Neuronal stem cell (in vitro differentiated cells): ENCODE results near the gene TEX19.

Experiments
- DNase-seq: peaks from one replicate; pipeline ENCODE4 v3.0.0-alpha.2; 2013; ENCODE audit warnings: low spot score
- H2AFZ ChIP-seq: one replicate; pipeline ENCODE4 v1.6.1; 2013; ENCODE audit warnings: mild to moderate bottlenecking, low read length, inconsistent platforms
- H2AK5ac ChIP-seq: 2 replicates; pipeline ENCODE4 v1.6.1; 2013; ENCODE audit warnings: low read depth, mild to moderate bottlenecking, inconsistent platforms, low read length, moderate library complexity, mixed read lengths
- H2BK120ac ChIP-seq: 2 replicates; pipeline ENCODE4 v1.6.1; 2013; ENCODE audit warnings: low read depth, mild to moderate bottlenecking, inconsistent platforms, low read length, moderate library complexity, mixed read lengths
- H2BK12ac ChIP-seq: one replicate; pipeline ENCODE4 v1.6.1; 2013; ENCODE audit warnings: low read length, inconsistent platforms
- H2BK15ac ChIP-seq: 2 replicates; pipeline ENCODE4 v1.6.1; 2013; ENCODE audit warnings: mild to moderate bottlenecking, low read length, inconsistent platforms, mixed read lengths
- H2BK5ac ChIP-seq: one replicate; pipeline ENCODE4 v1.6.1; 2013; ENCODE audit warnings: inconsistent platforms, mild to moderate bottlenecking, low read length, moderate library complexity
- H3K14ac ChIP-seq: one replicate; pipeline ENCODE4 v1.6.1; 2013; ENCODE audit warnings: low read length, inconsistent platforms
- H3K18ac ChIP-seq: 2 replicates; pipeline ENCODE4 v1.6.1; 2013; ENCODE audit warnings: low read length, inconsistent platforms
- H3K23ac ChIP-seq: 2 replicates; pipeline ENCODE4 v1.6.1; 2013; ENCODE audit warnings: low read depth, mild to moderate bottlenecking, mixed read lengths, low read length, inconsistent platforms; ENCODE audit not compliant: poor library complexity
- H3K27ac ChIP-seq: replicated peaks from 3 replicates; pipeline ENCODE4 v1.5.1; 2013; ENCODE audit warnings: low read length, inconsistent platforms
- H3K27me3 ChIP-seq, 3 experiments: 2 replicates each; pipeline ENCODE4 v1.6.1; 2013; ENCODE audit warnings: low read length in 3 of 3, mild to moderate bottlenecking in 2 of 3, inconsistent platforms in 1 of 3, low read depth in 1 of 3, mixed read lengths in 1 of 3, moderate library complexity in 1 of 3; ENCODE audit not compliant: control insufficient read depth in 3 of 3, insufficient read depth in 3 of 3
- H3K36me3 ChIP-seq, 2 donors: replicated peaks in 1 of 2; 2 replicates each; pipeline ENCODE4 v1.6.1; 2013; ENCODE audit warnings: low read length in 2 of 2; ENCODE audit not compliant: control insufficient read depth in 2 of 2, insufficient read depth in 2 of 2
- H3K4ac ChIP-seq: 2 replicates; pipeline ENCODE4 v1.6.1; 2013; ENCODE audit warnings: inconsistent platforms, mild to moderate bottlenecking, low read length, moderate library complexity
- H3K4me1 ChIP-seq, 2 donors: 1 replicate in 1 of 2; 2 replicates in 1 of 2; pipeline ENCODE4 v1.6.1; 2013; ENCODE audit warnings: low read length in 2 of 2, low read depth in 1 of 2; ENCODE audit not compliant: control insufficient read depth in 2 of 2, insufficient read depth in 1 of 2
- H3K4me2 ChIP-seq: one replicate; pipeline ENCODE4 v1.6.1; 2013; ENCODE audit warnings: mild to moderate bottlenecking, low read length, inconsistent platforms; ENCODE audit not compliant: insufficient read depth, poor library complexity, severe bottlenecking
- H3K4me3 ChIP-seq, 2 donors: 2 replicates each; pipeline ENCODE4 v1.5.1; 2013; ENCODE audit warnings: low read length in 2 of 2, mild to moderate bottlenecking in 2 of 2, inconsistent platforms in 1 of 2, moderate library complexity in 1 of 2
- H3K79me1 ChIP-seq: one replicate; pipeline ENCODE4 v1.6.1; 2013; ENCODE audit warnings: low read depth, mild to moderate bottlenecking, inconsistent platforms, low read length, moderate library complexity
- H3K9ac ChIP-seq: one replicate; pipeline ENCODE4 v1.6.1; 2013; ENCODE audit warnings: mild to moderate bottlenecking, low read depth, low read length, inconsistent platforms; ENCODE audit not compliant: poor library complexity
- H3K9me3 ChIP-seq, 2 donors: replicated peaks in 1 of 2; 2 replicates each; pipeline versions ENCODE3 to v1.6.1; 2013; ENCODE audit warnings: low read length in 2 of 2, mild to moderate bottlenecking in 2 of 2, inconsistent platforms in 1 of 2, low read depth in 1 of 2, mixed read lengths in 1 of 2, moderate library complexity in 1 of 2; ENCODE audit not compliant: control insufficient read depth in 2 of 2, insufficient read depth in 1 of 2
- H4K8ac ChIP-seq: one replicate; pipeline ENCODE4 v1.6.1; 2013; ENCODE audit warnings: low read depth, mild to moderate bottlenecking, inconsistent platforms, low read length, moderate library complexity
- H4K91ac ChIP-seq: one replicate; pipeline ENCODE4 v1.6.1; 2013; ENCODE audit warnings: low read length, low read depth, mild to moderate bottlenecking, inconsistent platforms; ENCODE audit not compliant: poor library complexity
- WGBS, 2 donors: extraction: QIAGEN DNeasy Blood & Tissue Kit; methylation state at CpG; one replicate each; pipeline ENCODE4 v1.1.7; 2013; ENCODE audit warnings: missing lambda C conversion rate in 2 of 2, mixed read lengths in 1 of 2; ENCODE audit not compliant: insufficient read length in 2 of 2, insufficient replicate concordance in 1 of 2; ENCODE audit errors: extremely low coverage in 2 of 2; 5-methylcytosine and 5-hydroxymethylcytosine counted together

Gene TEX19

DNA sequence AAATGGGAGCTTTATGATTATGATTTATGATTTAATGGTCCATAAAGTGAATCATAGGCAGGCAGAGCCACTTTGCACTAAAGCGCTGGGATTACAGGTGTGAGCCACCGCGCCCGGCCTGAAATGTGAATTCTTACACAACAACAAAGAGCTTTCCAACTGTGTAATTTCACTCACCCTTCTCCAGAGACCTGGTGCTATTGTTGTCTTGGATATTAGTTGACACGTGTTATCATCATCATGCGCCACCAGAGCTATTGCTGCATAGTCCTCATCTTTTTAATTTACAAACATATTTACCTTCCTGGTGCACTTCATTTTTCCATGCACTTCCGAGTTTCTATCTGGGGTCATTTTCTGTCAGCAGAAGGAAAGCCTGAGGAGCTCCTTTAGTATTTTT, 7.7 kb downstream of the TEX19 start:
- Histone ChIP-seq H2AK5ac (no peak overlapping the region), H3K4me1 (peaks cover 2 to 10% of the 10 kb centered on the region in 2 donors), H3K79me1 (peaks cover 2% of the 10 kb centered on the region), H2BK15ac (no peak overlapping the region), H3K27ac (no peak overlapping the region), H4K8ac (no peak overlapping the region), H3K4me3 (no peak overlapping the region), H3K4me2 (no peak overlapping the region), H3K36me3 (no peaks in the 10 kb centered on the region), H3K4ac (no peak overlapping the region), H3K9ac (no peak overlapping the region), H4K91ac (no peak overlapping the region), H3K9me3 (peaks cover 0 to 3% of the 10 kb centered on the region in 2 donors), H2BK5ac (no peak overlapping the region), H3K18ac (no peak overlapping the region), H2BK120ac (no peak overlapping the region), H2AFZ (no peak overlapping the region), H2BK12ac (no peak overlapping the region), H3K23ac (no peak overlapping the region), H3K27me3 (peaks cover 6 to 19% (median 15%) of the 10 kb centered on the region in 3 experiments), H3K14ac (no peak overlapping the region)
- no peak for DNase-seq
- no CpG with 5 or more reads among the region's 7 CpGs for WGBS, 2 donors

DNA sequence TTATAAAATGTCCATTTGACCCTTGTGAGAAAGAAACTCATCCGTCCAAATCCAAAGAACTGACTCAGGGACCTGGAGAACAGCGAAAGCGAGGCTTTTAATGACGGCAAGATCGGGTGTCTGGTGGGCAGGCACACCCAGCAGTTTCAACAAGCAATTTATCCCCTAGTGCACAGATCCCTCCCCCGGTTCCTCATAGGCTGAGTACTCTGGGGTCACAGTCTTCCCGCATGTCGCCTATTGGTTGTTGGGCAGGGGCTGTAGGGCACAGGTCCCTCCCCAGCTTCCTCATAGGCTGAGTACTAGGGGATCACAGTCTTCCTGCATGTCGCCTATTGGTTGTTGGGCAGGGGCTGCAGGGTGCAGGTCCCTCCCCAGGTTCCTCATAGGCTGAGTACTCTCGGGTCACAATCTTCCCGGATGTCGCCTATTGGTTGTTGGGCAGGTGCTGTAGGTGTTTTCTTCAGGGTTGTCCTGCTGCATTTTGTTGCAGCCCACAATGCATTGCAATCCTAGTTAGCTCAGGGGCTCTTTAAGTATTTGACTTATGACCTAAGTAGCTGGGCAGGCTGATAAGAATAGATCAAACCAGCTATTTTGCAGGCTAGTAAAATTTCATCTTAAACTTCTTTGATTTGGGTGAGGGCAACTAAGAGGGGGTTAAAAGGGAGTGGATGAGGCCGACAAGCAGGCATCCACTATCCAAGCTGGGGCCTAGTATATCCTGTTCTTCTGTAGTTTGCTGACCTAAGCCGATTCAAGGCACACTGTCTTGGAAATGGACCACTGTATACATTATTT, 8.9 kb downstream of the TEX19 start:
- Histone ChIP-seq H4K91ac (no peak overlapping the region), H3K36me3 (no peaks in the 10 kb centered on the region), H3K9ac (no peak overlapping the region), H4K8ac (no peak overlapping the region), H3K23ac (peak overlapping the region; percentile 85), H3K79me1 (peaks cover 4% of the 10 kb centered on the region), H2AK5ac (no peak overlapping the region), H2BK15ac (no peak overlapping the region), H3K4ac (no peak overlapping the region), H3K9me3 (peaks cover 0 to 3% of the 10 kb centered on the region in 2 donors), H2BK12ac (no peak overlapping the region), H2BK120ac (no peak overlapping the region), H3K4me1 (peaks cover 12 to 14% of the 10 kb centered on the region in 2 donors), H3K27me3 (peaks cover 6 to 31% (median 26%) of the 10 kb centered on the region in 3 experiments), H2BK5ac (no peak overlapping the region), H3K4me3 (no peak overlapping the region), H2AFZ (peak overlapping the region; percentile 35), H3K4me2 (no peak overlapping the region), H3K18ac (no peak overlapping the region), H3K27ac (no peak overlapping the region), H3K14ac (no peak overlapping the region)
- DNase-seq: no peak
- no CpG with 5 or more reads among the region's 14 CpGs for WGBS, 2 donors

DNA sequence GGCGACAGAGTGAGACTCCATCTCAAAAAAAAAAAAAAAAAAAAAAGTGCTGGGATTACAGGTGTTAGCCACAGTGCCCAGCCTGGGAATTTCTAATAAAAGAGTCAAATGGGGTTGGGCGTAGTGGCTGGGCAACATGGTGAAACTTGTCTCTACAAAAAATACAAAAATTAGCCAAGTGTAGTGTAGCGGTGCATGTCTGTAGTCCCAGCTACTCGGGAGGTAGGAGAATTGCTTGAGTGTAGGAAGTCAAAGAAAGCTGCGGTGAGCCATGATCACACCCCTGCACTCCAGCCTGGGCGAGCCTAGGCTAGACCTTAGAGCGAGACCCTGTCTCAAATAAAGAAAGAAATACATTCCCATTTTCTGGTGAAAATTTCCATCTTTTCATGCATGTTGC, 10.2 kb downstream of the TEX19 start:
- Histone ChIP-seq H3K23ac (no peak overlapping the region), H2BK15ac (no peak overlapping the region), H3K4me1 (peaks cover 11 to 12% of the 10 kb centered on the region in 2 donors), H2AFZ (no peak overlapping the region), H4K91ac (no peak overlapping the region), H3K9me3 (peaks cover 0 to 3% of the 10 kb centered on the region in 2 donors), H2BK12ac (no peak overlapping the region), H3K4me3 (no peak overlapping the region), H3K18ac (no peak overlapping the region), H3K27me3 (peaks cover 6 to 37% (median 27%) of the 10 kb centered on the region in 3 experiments), H3K79me1 (peaks cover 4% of the 10 kb centered on the region), H3K4ac (no peak overlapping the region), H3K36me3 (no peaks in the 10 kb centered on the region), H3K9ac (no peak overlapping the region), H3K27ac (no peak overlapping the region), H2BK5ac (no peak overlapping the region), H3K14ac (no peak overlapping the region), H3K4me2 (no peak overlapping the region), H2AK5ac (no peak overlapping the region), H4K8ac (no peak overlapping the region), H2BK120ac (no peak overlapping the region)
- WGBS, 2 donors: no CpG with 5 or more reads among the region's 7 CpGs
- no peak for DNase-seq

DNA sequence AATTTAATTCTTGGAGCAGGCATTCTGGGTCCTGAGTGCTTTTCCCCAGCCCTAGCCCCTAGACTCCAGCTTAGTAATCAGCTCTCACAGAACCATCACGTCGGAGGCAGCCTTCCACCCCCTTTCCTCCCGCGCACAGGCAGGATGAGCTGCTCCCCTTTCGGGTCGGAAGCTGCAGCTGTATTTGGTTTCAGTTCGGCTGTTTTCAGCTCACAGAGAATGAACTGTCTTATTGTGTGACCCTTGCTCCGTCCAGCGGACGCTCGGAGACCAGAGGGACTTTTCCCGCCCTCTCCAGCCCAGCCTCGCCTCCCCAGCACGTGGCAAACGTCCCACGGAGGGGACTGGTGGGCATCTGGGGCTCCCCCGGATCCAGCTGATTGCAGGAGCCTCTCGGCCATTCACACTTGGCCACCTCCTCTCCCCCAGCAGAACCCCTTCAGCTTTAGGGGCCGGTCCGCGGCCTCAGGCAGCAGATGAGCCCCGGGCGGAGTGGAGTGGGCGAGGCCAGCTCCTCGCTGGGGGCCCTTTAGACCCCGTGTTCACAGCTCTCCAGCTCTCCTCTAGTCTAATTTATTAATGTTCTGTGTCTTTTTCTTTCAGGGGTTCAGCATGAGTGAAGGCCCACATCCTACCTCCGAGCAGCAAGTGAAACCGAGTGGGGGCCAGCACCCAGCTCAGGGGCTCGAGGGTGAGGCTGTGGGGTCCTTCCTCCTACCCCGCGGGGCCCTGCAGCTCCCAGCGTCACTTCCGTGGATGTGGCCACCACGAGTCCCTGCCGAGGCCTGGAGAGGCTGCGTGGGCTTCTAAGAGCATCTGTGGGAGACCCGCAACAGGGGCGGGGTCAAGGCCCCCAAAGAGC, 11.7 kb downstream of the TEX19 start:
- Histone ChIP-seq H3K14ac (peak overlapping the region; percentile 22), H2AFZ (peak overlapping the region; percentile 67), H4K91ac (no peak overlapping the region), H3K79me1 (peaks cover 8% of the 10 kb centered on the region), H3K4me2 (peak overlapping the region; percentile 89), H2AK5ac (peak overlapping the region; percentile 44), H3K27ac (peak overlapping the region; percentile 20), H3K18ac (peak overlapping the region; percentile 70), H2BK12ac (no peak overlapping the region), H2BK120ac (no peak overlapping the region), H3K4ac (no peak overlapping the region), H3K4me1 (peaks cover 7 to 12% of the 10 kb centered on the region in 2 donors), H3K9me3 (peaks cover 3 to 4% of the 10 kb centered on the region in 2 donors), H2BK5ac (peak overlapping the region; percentile 7), H3K9ac (no peak overlapping the region), H3K36me3 (no peaks in the 10 kb centered on the region), H3K23ac (no peak overlapping the region), H3K27me3 (peaks cover 6 to 38% (median 37%) of the 10 kb centered on the region in 3 experiments), H2BK15ac (peak overlapping the region; percentile 58), H4K8ac (no peak overlapping the region), H3K4me3 (no peak overlapping the region)
- whole genome bisulfite sequencing, 2 donors: no CpG with 5 or more reads among the region's 38 CpGs
- no peak for DNase-seq
